ENCODE results near the gene VIPR1. TPM values are rescaled to one million over a fixed set of nuclear protein-coding genes. Genes with fewer than 3 reads are reported as not detected.
"Not testable (repeated sequence)": the region's sequence is repeated elsewhere in the genome, so short reads cannot be mapped to it uniquely, and the experiment has no call there.

The VIPR1 gene
- polyA plus RNA-seq, 10 donors = 0.75 to 4.5 (median 1.9) TPM

- DNase-seq = no peak
These were observed 30.9 kb downstream of the VIPR1 start for GRCh38 chr3:42533161-42533897.

DNA sequence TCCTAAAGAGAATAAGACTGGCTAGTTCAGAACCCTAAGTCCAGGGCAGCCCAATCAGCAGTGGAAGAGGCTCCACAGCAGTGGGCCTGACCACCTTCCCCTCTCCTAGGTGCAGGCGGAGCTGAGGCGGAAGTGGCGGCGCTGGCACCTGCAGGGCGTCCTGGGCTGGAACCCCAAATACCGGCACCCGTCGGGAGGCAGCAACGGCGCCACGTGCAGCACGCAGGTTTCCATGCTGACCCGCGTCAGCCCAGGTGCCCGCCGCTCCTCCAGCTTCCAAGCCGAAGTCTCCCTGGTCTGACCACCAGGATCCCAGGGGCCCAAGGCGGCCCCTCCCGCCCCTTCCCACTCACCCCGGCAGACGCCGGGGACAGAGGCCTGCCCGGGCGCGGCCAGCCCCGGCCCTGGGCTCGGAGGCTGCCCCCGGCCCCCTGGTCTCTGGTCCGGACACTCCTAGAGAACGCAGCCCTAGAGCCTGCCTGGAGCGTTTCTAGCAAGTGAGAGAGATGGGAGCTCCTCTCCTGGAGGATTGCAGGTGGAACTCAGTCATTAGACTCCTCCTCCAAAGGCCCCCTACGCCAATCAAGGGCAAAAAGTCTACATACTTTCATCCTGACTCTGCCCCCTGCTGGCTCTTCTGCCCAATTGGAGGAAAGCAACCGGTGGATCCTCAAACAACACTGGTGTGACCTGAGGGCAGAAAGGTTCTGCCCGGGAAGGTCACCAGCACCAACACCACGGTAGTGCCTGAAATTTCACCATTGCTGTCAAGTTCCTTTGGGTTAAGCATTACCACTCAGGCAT, 33.7 kb downstream of the VIPR1 start:
- no peak for DNase-seq

- DNase-seq = no peak
These were observed 34.9 kb downstream of the VIPR1 start for GRCh38 chr3:42537350-42537749.

DNA sequence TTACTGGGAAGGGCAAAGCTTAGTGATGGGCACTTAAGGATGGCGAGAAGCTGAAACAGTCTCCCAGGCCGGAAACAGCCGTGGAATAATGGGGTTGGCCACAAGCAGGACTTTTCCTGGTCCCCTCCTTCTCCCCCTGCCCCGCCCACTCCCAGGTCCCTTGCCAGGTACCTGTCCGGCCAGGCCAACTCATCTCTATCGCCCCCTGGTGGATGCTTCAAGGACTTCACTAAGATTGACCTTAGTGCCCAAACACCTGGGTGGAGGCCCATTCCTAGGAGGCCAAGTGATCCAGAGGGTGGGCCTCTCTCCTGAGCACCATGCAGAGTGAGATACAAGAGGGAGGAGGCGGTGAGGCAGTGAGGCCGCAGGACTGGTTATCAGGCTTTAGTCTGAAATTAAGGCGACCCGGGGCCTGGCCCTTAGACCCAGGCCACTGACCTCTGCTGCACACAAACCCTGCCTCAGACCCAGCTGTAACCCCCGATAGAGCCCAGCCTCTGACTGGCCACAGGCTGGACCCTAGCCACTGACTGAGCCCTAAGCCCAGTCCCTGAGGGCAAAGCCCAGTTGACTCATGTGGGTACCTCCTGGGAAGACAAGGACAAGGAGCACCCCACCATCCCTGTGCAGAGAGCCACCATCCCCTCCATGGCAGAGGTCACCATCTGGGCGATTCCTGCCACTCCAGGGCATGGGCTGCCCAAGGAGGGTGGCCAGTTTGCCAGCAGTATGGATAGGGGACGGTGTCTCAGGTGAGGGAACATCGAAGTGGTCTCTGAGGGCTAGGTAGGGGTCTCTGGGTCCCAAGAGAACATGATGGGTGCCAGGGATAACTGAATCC, 37.6 kb downstream of the VIPR1 start:
- peak in 1 of 3 donors; percentile 13 for DNase-seq

GRCh38 chr3:42541079-42541478, 38.6 kb downstream of the VIPR1 start:
- DNase-seq = no peak

- no peak for DNase-seq
These were observed 42.2 kb downstream of the VIPR1 start for GRCh38 chr3:42544492-42545283.

GRCh38 chr3:42545284-42545900, 42.9 kb downstream of the VIPR1 start:
- DNase-seq = no peak

- no peak for DNase-seq
These were observed 44.3 kb downstream of the VIPR1 start for GRCh38 chr3:42546691-42547213.

DNA sequence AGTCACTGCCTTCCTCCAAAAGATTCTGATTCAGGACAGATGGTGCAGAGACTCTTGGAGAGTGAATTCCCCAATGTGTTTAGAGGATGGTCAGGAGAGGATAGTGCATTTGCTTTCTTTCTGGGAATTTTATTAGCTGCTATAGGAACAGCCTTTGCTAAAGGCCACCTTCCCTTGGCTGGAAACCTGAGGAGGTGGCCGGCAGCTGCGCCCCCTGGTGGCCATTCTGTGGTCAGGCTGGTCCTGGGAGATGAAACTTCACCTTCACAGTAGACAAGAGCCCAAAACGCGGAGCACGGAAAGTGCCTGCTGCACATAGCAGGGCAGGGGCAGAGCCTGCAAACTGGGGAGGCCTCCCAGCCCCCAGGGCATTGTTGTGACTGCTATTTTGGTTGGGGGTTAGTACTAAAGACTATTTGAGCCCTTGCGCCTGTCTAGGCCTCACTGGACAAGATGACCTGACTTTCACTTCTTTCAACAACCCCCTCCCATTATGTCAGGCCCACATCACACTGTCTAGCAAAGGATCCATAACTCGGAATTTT, 45.0 kb downstream of the VIPR1 start:
- DNase-seq = peak; percentile 21 to 71 (median 53)

GRCh38 chr3:42549131-42549530, 46.7 kb downstream of the VIPR1 start:
- no peak for DNase-seq

GRCh38 chr3:42550250-42550649, 47.8 kb downstream of the VIPR1 start:
- no peak for DNase-seq

DNA sequence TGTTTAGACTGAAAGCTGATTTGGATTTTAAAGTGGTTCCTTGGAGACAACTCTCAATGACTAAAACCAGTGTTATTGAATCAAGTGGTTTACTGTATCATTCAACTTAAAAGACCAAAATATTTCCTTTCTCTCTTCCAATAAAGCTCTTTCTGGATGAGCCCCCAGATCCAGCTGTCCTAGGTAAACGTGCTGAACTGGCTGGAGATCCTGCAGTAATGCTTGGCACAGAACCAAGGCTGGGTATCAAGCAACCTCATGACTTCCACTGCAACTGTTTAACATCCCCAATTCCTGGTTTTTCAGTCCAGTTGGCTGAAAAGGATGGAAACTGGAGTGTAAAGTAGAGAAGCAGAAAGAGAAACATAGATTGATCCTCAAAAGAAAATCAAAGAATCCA, 50.4 kb downstream of the VIPR1 start:
- DNase-seq = no peak

DNA sequence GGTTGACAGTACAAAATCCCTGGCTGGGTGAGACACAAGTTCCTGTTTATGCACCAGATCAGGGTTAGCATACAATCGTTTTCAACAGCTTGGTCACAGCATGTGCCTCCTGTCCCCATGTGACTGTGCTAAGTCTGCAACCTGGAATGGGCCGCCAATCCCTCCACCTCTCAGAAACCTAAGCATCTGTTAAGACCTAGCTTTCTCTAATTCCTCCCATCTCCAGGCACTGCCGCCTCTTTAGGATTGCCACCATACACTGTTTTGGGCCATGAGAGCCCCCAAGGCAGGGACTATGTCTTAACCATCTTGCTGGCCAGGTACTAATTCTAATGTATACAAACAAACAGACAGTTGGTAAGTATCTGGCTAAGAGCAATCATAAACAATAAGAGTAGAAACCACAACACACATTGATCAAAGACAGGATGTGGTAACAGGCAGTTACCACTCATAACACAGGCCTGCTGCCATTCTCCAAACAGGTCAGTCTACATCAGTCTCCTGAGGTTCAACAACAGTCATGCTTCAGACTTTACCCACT, 53.7 kb downstream of the VIPR1 start:
- DNase-seq = no peak

DNA sequence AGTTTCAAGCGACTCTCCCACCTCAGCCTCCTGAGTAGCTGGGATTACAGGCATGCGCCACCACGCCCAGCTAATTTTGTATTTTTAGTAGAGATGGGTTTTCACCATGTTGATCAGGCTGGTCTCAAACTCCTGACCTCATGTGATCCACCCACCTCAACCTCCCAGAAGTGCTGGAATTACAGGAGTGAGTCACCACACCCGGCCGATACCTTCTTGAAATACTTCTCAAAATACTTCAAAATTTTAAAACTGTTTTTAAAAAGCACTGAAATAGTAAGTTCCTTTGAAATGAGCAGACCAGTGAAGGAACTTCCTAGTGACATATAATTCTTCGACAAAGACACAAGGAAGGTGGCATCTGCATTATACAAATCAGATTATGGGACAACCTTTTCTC, 54.4 kb downstream of the VIPR1 start:
- not testable (repeated sequence) for DNase-seq

DNA sequence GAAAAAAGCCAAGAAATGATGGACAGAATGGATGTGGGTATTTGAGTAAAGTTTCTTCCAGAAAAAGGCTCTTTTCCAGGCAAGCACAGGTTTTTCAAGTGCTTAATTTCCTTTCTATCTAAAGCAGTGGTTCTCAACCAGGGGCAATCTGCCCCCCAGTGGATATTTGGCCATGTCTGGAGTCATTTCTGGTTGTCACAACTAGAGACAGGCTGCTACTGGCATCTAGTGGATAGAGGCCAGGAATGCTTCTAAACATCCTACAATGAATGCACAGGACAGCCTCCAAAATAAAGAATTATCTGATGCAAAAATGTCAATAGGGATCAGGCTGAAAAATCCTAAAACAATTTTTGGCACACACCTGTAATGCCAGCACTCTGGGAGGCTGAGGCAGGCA, 55.4 kb downstream of the VIPR1 start:
- no peak for DNase-seq

DNA sequence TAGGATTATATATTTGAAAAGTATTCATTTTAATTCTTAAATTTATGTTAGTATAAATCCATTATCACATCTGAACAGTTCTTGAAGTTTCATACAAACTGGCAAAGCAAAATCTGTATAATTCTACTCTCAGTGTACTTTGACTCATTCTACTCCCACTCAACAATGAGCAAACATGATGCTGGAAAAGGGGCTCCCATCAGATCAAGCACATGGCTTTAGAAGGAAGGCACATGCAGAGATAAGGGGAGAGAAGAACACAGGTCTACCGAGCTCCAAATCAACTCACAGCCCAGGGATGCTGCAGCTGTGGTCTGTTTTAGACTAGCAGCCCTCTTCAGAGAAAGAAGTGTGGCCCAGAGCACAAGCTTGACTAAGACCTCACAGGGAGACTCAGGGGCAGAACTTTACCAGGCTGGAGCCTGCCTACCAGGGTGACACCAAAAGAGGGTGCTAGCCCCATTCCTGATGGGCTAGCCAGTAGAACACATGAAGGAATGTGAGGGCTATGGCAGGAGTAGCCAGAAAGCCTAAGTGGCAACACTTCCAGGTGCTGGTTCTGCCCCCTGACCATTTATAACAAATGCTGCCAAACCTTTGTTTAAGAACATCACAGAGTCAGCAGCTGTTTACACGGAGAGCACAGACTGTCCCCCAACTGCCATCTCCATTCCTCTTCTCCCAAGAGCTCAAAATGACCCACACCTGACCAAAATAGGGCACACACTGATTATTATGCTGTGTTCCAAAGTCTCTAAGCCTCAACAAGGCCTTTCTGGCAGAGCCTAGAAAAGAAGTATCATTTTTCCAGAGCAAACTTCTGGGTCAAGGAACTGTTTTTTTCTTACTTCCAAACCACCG, 59.8 kb downstream of the VIPR1 start:
- no peak for DNase-seq

- no peak for DNase-seq
These were observed 67.2 kb downstream of the VIPR1 start for GRCh38 chr3:42569593-42570142.

DNA sequence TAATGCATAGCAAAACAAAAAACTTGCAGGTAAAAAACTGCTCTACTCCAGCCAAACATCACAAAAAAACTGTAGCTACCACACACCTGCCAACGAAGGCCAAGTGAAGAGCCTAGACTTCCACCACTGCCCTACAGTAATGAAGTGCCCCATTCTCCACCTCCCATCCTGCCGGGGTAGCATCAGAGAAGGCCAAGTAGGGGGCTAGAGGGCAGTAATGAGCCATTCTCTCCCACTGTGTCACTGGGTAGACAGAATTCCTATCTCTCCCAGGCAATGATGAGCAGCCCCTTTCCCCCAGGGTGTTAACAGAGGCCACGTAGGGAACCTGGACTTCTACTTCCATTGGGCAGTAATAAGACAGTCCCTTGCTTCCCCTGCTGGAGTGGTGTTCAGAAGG, 69.8 kb downstream of the VIPR1 start:
- DNase-seq = no peak

All from muscle of back (tissue), 11 donors.